Caco-2 (cell line): ENCODE results near the gene SYT7. TPM values are rescaled to one million over a fixed set of nuclear protein-coding genes. Genes with fewer than 3 reads are reported as not detected.

ENCODE experiments used
- BruUV-seq: library from RNA; stranded (reverse); fragments of 400-500 nt; replicated peaks from 2 replicates; lab custom pipeline; 2021; lab: Mats Ljungman, UMichigan
- CTCF ChIA-PET: fragments of 300-600 bp; sonication (Branson Sonifier 250); formaldehyde crosslinking; loops from one replicate; lab custom pipeline; 2022; ENCODE audit warnings: antibody characterized with exemption; lab: Charles Lee
- POLR2A ChIA-PET: fragments of 300-600 bp; sonication (Branson Sonifier 250); formaldehyde crosslinking; loops from one replicate; lab custom pipeline; 2022; ENCODE audit warnings: antibody characterized with exemption; lab: Charles Lee
- DNase-seq, 2 experiments: peaks; one replicate each; pipeline versions ENCODE4 v3.0.0 to v3.0.0-alpha.2; 2020 to 2022
- H3K27me3 ChIP-seq: replicated peaks from 2 replicates; pipeline ENCODE4 v1.6.0; 2011; ENCODE audit warnings: low read length; ENCODE audit not compliant: control insufficient read depth, insufficient read depth
- H3K36me3 ChIP-seq: 2 replicates; pipeline ENCODE4 v1.5.1; 2011; ENCODE audit warnings: low read length; ENCODE audit not compliant: control insufficient read depth, insufficient read depth
- H3K4me1 ChIP-seq: fragments of 250-450 bp; sonication (Bioruptor Pico); 2 replicates; pipeline ENCODE4 v1.5.1; 2020; ENCODE audit warnings: mild to moderate bottlenecking
- H3K4me3 ChIP-seq: 2 replicates; pipeline ENCODE4 v1.5.1; 2011; ENCODE audit warnings: low read depth, mild to moderate bottlenecking, control low read depth, low read length
- H3K9me3 ChIP-seq: fragments of 250-450 bp; sonication (Bioruptor Pico); 2 replicates; pipeline ENCODE4 v1.5.1; 2020; ENCODE audit warnings: mild to moderate bottlenecking, moderate library complexity
- H3K27ac Mint-ChIP-seq: one replicate; pipeline ENCODE4 v1.8.0; 2022; ENCODE audit warnings: mixed read lengths; ENCODE audit not compliant: unreplicated experiment
- H3K27me3 Mint-ChIP-seq: one replicate; pipeline ENCODE4 v1.8.0; 2022; ENCODE audit warnings: mixed read lengths; ENCODE audit not compliant: insufficient read depth, unreplicated experiment
- H3K36me3 Mint-ChIP-seq: one replicate; pipeline ENCODE4 v1.8.0; 2022; ENCODE audit warnings: mild to moderate bottlenecking, mixed read lengths; ENCODE audit not compliant: insufficient read depth, unreplicated experiment
- H3K4me1 Mint-ChIP-seq: one replicate; pipeline ENCODE4 v1.8.0; 2022; ENCODE audit warnings: low read depth, mixed read lengths; ENCODE audit not compliant: unreplicated experiment
- H3K4me3 Mint-ChIP-seq: one replicate; pipeline ENCODE4 v1.8.0; 2022; ENCODE audit warnings: mild to moderate bottlenecking, moderate library complexity, mixed read lengths; ENCODE audit not compliant: unreplicated experiment
- H3K9me3 Mint-ChIP-seq: one replicate; pipeline ENCODE4 v1.8.0; 2022; ENCODE audit warnings: mixed read lengths; ENCODE audit not compliant: unreplicated experiment
- intact Hi-C: fragments of 100-400 bp; cut with micrococcal nuclease; formaldehyde crosslinking; loops from one replicate; pipeline ENCODE4 v1.10.0; 2022; ENCODE audit not compliant: unreplicated experiment
- total RNA-seq: library from RNA; stranded (reverse); gene quantifications from 2 replicates; pipeline ENCODE4 v1.2.3, GENCODE V29; 2022
- TF ChIP-seq, protein P1 (sequence below), 2 experiments: fragments of 200-600 bp in 1 of 2; IDR thresholded peaks; 1 replicate in 1 of 2; 2 replicates in 1 of 2; pipeline versions ENCODE4 v1.5.1 to v1.8.0; 2011 to 2022; ENCODE audit warnings: antibody characterized with exemption in 1 of 2, control low read depth in 1 of 2, inconsistent platforms in 1 of 2, low read depth in 1 of 2, low read length in 1 of 2, mild to moderate bottlenecking in 1 of 2, moderate library complexity in 1 of 2; ENCODE audit not compliant: insufficient read depth in 1 of 2, severe bottlenecking in 1 of 2, unreplicated experiment in 1 of 2

The SYT7 gene
- total RNA-seq, 1 experiment from 2014 or later = 33.5 TPM

DNA sequence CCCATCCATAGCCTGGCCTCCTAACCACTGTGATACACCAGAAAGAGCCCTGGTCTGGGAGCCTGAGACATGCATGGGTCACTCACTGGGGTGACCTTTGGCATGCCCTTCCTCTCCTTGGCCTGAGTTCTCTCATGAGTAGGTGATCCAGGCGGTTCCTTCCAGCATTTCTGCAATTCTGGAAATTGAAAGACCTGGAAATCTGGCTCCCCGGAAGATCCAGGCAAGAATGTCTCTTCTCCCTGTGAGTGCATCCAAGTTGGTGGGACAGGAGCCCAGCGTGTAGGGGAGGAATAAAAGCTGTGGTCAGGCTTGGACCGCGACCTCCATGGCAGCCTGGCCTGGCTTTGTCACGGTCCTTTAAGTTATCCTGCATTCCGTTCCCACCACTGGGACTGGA, 16.1 kb upstream of the SYT7 start:
- BruUV-seq = no TSS peak
- ChIA-PET CTCF (no interaction called here), POLR2A (no interaction called here)
- H3K4me1 Mint-ChIP-seq = peaks cover 8% of the 10 kb centered on the region
- Histone ChIP-seq H3K36me3 (no peaks in the 10 kb centered on the region; the same call in 1 of the 2 replicates), H3K27me3 (no peaks in the 10 kb centered on the region), H3K9me3 (no peaks in the 10 kb centered on the region), H3K4me1 (peaks cover 21% of the 10 kb centered on the region), H3K4me3 (no peak overlapping the region)
- no peaks in the 10 kb centered on the region for H3K9me3 Mint-ChIP-seq
- TF ChIP-seq, protein P1, sequence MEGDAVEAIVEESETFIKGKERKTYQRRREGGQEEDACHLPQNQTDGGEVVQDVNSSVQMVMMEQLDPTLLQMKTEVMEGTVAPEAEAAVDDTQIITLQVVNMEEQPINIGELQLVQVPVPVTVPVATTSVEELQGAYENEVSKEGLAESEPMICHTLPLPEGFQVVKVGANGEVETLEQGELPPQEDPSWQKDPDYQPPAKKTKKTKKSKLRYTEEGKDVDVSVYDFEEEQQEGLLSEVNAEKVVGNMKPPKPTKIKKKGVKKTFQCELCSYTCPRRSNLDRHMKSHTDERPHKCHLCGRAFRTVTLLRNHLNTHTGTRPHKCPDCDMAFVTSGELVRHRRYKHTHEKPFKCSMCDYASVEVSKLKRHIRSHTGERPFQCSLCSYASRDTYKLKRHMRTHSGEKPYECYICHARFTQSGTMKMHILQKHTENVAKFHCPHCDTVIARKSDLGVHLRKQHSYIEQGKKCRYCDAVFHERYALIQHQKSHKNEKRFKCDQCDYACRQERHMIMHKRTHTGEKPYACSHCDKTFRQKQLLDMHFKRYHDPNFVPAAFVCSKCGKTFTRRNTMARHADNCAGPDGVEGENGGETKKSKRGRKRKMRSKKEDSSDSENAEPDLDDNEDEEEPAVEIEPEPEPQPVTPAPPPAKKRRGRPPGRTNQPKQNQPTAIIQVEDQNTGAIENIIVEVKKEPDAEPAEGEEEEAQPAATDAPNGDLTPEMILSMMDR (IDR thresholded peaks at IDR 0.05; ENCODE audit: insufficient read depth in 1 of 2, low read depth in 1 of 2, low read length in 1 of 2, severe bottlenecking in 1 of 2, unreplicated experiment in 1 of 2) = no peak
- no peaks in the 10 kb centered on the region for H3K36me3 Mint-ChIP-seq
- H3K27me3 Mint-ChIP-seq = no peaks in the 10 kb centered on the region
- no peak overlapping the region for H3K4me3 Mint-ChIP-seq
- no peak overlapping the region for H3K27ac Mint-ChIP-seq
- intact Hi-C loops = no loop called here
- DNase-seq = no peak

DNA sequence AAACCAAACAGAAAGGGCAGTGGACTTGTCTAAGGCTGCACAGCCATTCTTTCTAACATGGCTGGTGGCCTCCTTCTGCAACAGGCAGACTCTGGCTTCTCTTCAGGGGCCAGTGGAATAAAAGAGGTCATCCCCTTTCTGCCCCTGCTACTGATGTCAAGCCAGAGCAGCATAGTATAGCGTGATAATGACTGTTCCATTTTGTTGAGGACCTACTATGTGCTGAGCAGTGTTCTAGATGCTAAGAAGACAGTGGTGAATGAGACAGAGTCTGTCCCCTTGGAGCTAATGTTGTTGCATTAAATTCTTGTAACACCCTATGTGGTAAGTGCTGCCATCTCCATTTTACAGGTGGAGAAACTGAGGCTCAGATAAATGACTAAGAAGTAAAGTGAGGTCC, 15.7 kb upstream of the SYT7 start:
- TF ChIP-seq, protein P1 (IDR thresholded peaks at IDR 0.05; ENCODE audit: insufficient read depth in 1 of 2, low read depth in 1 of 2, low read length in 1 of 2, severe bottlenecking in 1 of 2, unreplicated experiment in 1 of 2) = no peak
- no peak overlapping the region for H3K4me3 ChIP-seq
- no peak overlapping the region for H3K4me3 Mint-ChIP-seq
- H3K27ac Mint-ChIP-seq = no peak overlapping the region
- POLR2A ChIA-PET = no interaction called here
- BruUV-seq = no TSS peak
- intact Hi-C loops = no loop called here
- peaks cover 4% of the 10 kb centered on the region for H3K4me1 Mint-ChIP-seq
- H3K27me3 ChIP-seq = no peaks in the 10 kb centered on the region
- no peaks in the 10 kb centered on the region; the same call in 1 of the 2 replicates for H3K36me3 ChIP-seq
- no peaks in the 10 kb centered on the region for H3K9me3 ChIP-seq
- no peaks in the 10 kb centered on the region for H3K36me3 Mint-ChIP-seq
- no peaks in the 10 kb centered on the region for H3K27me3 Mint-ChIP-seq
- no peak for DNase-seq
- CTCF ChIA-PET = no interaction called here
- no peaks in the 10 kb centered on the region for H3K9me3 Mint-ChIP-seq
- peaks cover 16% of the 10 kb centered on the region for H3K4me1 ChIP-seq

DNA sequence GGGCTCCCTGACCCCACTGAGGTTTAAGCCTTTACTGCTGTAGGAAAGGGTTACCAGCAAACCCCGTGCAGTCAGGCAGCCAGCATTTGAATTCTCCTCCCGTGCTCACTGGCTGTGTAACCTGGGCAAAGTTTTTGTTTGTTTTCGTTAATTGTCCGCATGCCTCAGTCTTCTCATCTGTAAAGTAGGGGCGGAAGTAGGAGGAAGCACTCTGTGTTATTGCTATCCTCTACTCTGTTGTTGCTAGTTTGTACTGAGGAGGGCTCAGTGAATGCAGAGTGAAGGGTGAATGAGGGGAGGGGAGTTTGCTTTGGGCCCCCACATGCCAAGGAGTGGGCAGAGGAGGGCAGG, 14.0 kb upstream of the SYT7 start:
- CTCF ChIA-PET = no interaction called here
- POLR2A ChIA-PET = no interaction called here
- H3K9me3 ChIP-seq = no peaks in the 10 kb centered on the region
- H3K36me3 Mint-ChIP-seq = no peaks in the 10 kb centered on the region
- no peak for DNase-seq
- TF ChIP-seq, protein P1 (IDR thresholded peaks at IDR 0.05; ENCODE audit: insufficient read depth in 1 of 2, low read depth in 1 of 2, low read length in 1 of 2, severe bottlenecking in 1 of 2, unreplicated experiment in 1 of 2) = no peak
- intact Hi-C loops = no loop called here
- H3K4me3 ChIP-seq = no peak overlapping the region
- no peaks in the 10 kb centered on the region for H3K9me3 Mint-ChIP-seq
- no peaks in the 10 kb centered on the region for H3K27me3 ChIP-seq
- H3K27ac Mint-ChIP-seq = no peak overlapping the region
- no peak overlapping the region for H3K4me3 Mint-ChIP-seq
- BruUV-seq = no TSS peak
- H3K27me3 Mint-ChIP-seq = no peaks in the 10 kb centered on the region
- H3K4me1 Mint-ChIP-seq = no peaks in the 10 kb centered on the region
- H3K36me3 ChIP-seq = no peaks in the 10 kb centered on the region; the same call in 1 of the 2 replicates
- H3K4me1 ChIP-seq = peaks cover 12% of the 10 kb centered on the region
